SK-N-SH (cell line): ENCODE measurements around the gene STK32A. TPM values are rescaled to one million over a fixed set of nuclear protein-coding genes. Genes with fewer than 3 reads are reported as not detected.

Experiments
- CTCF ChIA-PET: fragments of 300-600, 350-600 bp; formaldehyde crosslinking; extraction: SDS; loops from one replicate; lab custom pipeline; 2021; lab: Yijun Ruan, JAX
- POLR2A ChIA-PET: fragments of 350-600 bp; sonication (Branson Sonifier 250); formaldehyde crosslinking; extraction: SDS; loops from one replicate; lab custom pipeline; 2020; ENCODE audit warnings: antibody characterized with exemption, inconsistent platforms; lab: Yijun Ruan, JAX
- DNase-seq: peaks from one replicate; pipeline ENCODE4 v3.0.0; 2012
- H2AFZ ChIP-seq: fragments of 200-600 bp; sonication (generic); 2 replicates; pipeline ENCODE4 v1.8.1; 2016; ENCODE audit warnings: antibody characterized with exemption, mild to moderate bottlenecking, low read depth
- H3F3A ChIP-seq: fragments of 200-600 bp; sonication (generic); replicated peaks from 2 replicates; pipeline ENCODE3; 2016; ENCODE audit warnings: antibody characterized with exemption, mild to moderate bottlenecking; ENCODE audit not compliant: insufficient read depth
- H3K27ac ChIP-seq, 2 experiments: fragments of 200-500 bp in 1 of 2; fragments of 200-600 bp in 1 of 2; sonication (Bioruptor generic) in 1 of 2; sonication (generic), shearing (Covaris generic) in 1 of 2; 2 replicates each; pipeline versions ENCODE4 v1.5.1 to v1.6.1; 2014 to 2016; ENCODE audit warnings: low read depth in 2 of 2, inconsistent platforms in 1 of 2, low read length in 1 of 2, mild to moderate bottlenecking in 1 of 2, mixed read lengths in 1 of 2
- H3K27me3 ChIP-seq: fragments of 200-600 bp; sonication (generic), shearing (Covaris generic); 2 replicates; pipeline ENCODE4 v1.6.1; 2016; ENCODE audit warnings: mixed run types; ENCODE audit not compliant: insufficient read depth
- H3K36me3 ChIP-seq, 2 experiments: fragments of 200-500 bp in 1 of 2; fragments of 200-600 bp in 1 of 2; sonication (Bioruptor generic) in 1 of 2; sonication (generic) in 1 of 2; replicated peaks in 1 of 2; 2 replicates each; pipeline versions ENCODE3 to v1.5.1; 2014 to 2016; ENCODE audit warnings: low read length in 1 of 2, mild to moderate bottlenecking in 1 of 2; ENCODE audit not compliant: insufficient read depth in 2 of 2, control insufficient read depth in 1 of 2
- H3K4me1 ChIP-seq, 2 experiments: fragments of 200-500 bp in 1 of 2; fragments of 200-600 bp in 1 of 2; sonication (Bioruptor generic) in 1 of 2; sonication (generic), shearing (Covaris generic) in 1 of 2; 2 replicates each; pipeline versions ENCODE4 v1.5.1 to v1.6.1; 2014 to 2016; ENCODE audit warnings: low read depth in 1 of 2, low read length in 1 of 2, mixed run types in 1 of 2; ENCODE audit not compliant: insufficient read depth in 2 of 2, control insufficient read depth in 1 of 2
- H3K4me2 ChIP-seq: fragments of 200-600 bp; sonication (generic), shearing (Covaris generic); 2 replicates; pipeline ENCODE4 v1.6.1; 2017; ENCODE audit warnings: mixed run types
- H3K4me3 ChIP-seq, 2 experiments: fragments of 200-500 bp in 1 of 2; fragments of 200-600 bp in 1 of 2; sonication (Bioruptor generic) in 1 of 2; sonication (generic), shearing (Covaris generic) in 1 of 2; 2 replicates each; pipeline versions ENCODE4 v1.5.1 to v1.8.1; 2014 to 2016; ENCODE audit warnings: low read depth in 2 of 2, inconsistent platforms in 1 of 2, low read length in 1 of 2, mild to moderate bottlenecking in 1 of 2, mixed read lengths in 1 of 2, moderate library complexity in 1 of 2
- H3K79me2 ChIP-seq: fragments of 200-600 bp; sonication (generic); 2 replicates; pipeline ENCODE4 v1.8.1; 2017; ENCODE audit warnings: mild to moderate bottlenecking; ENCODE audit not compliant: insufficient read depth
- H3K9ac ChIP-seq: fragments of 200-600 bp; sonication (generic); 2 replicates; pipeline ENCODE4 v1.6.1; 2017; ENCODE audit warnings: mixed run types
- H3K9me2 ChIP-seq: fragments of 200-600 bp; sonication (generic); 2 replicates; pipeline ENCODE4 v1.6.1; 2017; ENCODE audit warnings: mixed run types
- H3K9me3 ChIP-seq: fragments of 200-600 bp; sonication (generic); 2 replicates; pipeline ENCODE4 v1.6.1; 2017; ENCODE audit warnings: mixed run types, mild to moderate bottlenecking, moderate library complexity
- H4K20me1 ChIP-seq: fragments of 200-600 bp; sonication (generic); 2 replicates; pipeline ENCODE4 v1.6.1; 2017; ENCODE audit warnings: mild to moderate bottlenecking, mixed run types; ENCODE audit not compliant: insufficient read depth
- CHD2 ChIP-seq: fragments of 150-350 bp; IDR thresholded peaks from 2 replicates; pipeline ENCODE4 v1.6.1; 2018; ENCODE audit warnings: low read length; ENCODE audit not compliant: partially characterized antibody
- ELF1 ChIP-seq: IDR thresholded peaks from 2 replicates; pipeline ENCODE4 v1.4.0; 2012
- FOSL2 ChIP-seq: IDR thresholded peaks from 2 replicates; pipeline ENCODE4 v1.4.0; 2012; ENCODE audit warnings: low read depth, mild to moderate bottlenecking, moderate library complexity, borderline replicate concordance
- FOXJ3 ChIP-seq: sonication (generic); formaldehyde crosslinking; IDR thresholded peaks from 2 replicates; pipeline ENCODE4 v1.5.1; 2020; ENCODE audit warnings: mild to moderate bottlenecking, missing genetic modification reagents
- IRF3 ChIP-seq: fragments of 150-350 bp; IDR thresholded peaks from 2 replicates; pipeline ENCODE4 v1.6.1; 2016; ENCODE audit warnings: mild to moderate bottlenecking, low read depth, low read length
- MAX ChIP-seq: IDR thresholded peaks from 2 replicates; pipeline ENCODE4 v1.4.0; 2012; ENCODE audit warnings: low read depth
- MXI1 ChIP-seq: IDR thresholded peaks from 2 replicates; pipeline ENCODE4 v1.6.1; 2012; ENCODE audit warnings: mild to moderate bottlenecking, low read depth, low read length, improper control_type of control experiment
- NFIC ChIP-seq: IDR thresholded peaks from 2 replicates; pipeline ENCODE4 v1.4.0; 2012; ENCODE audit warnings: borderline replicate concordance
- NRF1 ChIP-seq: IDR thresholded peaks from 2 replicates; pipeline ENCODE4 v1.6.1; 2012; ENCODE audit warnings: low read depth, mild to moderate bottlenecking, low read length
- PBX3 ChIP-seq: IDR thresholded peaks from 2 replicates; pipeline ENCODE4; 2012
- RAD21 ChIP-seq: IDR thresholded peaks from 2 replicates; pipeline ENCODE4 v1.6.1; 2012; ENCODE audit warnings: mild to moderate bottlenecking, low read length
- REST ChIP-seq: IDR thresholded peaks from 2 replicates; pipeline ENCODE4 v1.6.1; 2012; ENCODE audit warnings: mild to moderate bottlenecking, low read depth, low read length, moderate library complexity
- SMC3 ChIP-seq: IDR thresholded peaks from 2 replicates; pipeline ENCODE4 v1.6.1; 2012; ENCODE audit warnings: low read depth, low read length, improper control_type of control experiment
- TAF1 ChIP-seq: IDR thresholded peaks from 2 replicates; pipeline ENCODE4 v1.6.1; 2012; ENCODE audit warnings: low read depth, mild to moderate bottlenecking, low read length, moderate library complexity, borderline replicate concordance
- TEAD4 ChIP-seq: IDR thresholded peaks from 2 replicates; pipeline ENCODE4 v1.4.0; 2012; ENCODE audit warnings: mild to moderate bottlenecking, borderline replicate concordance; ENCODE audit not compliant: insufficient read depth
- USF1 ChIP-seq: IDR thresholded peaks from 2 replicates; pipeline ENCODE4 v1.4.0; 2012; ENCODE audit warnings: low read depth, borderline replicate concordance
- USF2 ChIP-seq: fragments of 150-350 bp; IDR thresholded peaks from 2 replicates; pipeline ENCODE4 v1.6.1; 2017; ENCODE audit warnings: antibody characterized with exemption, low read length, low read depth, borderline replicate concordance
- YY1 ChIP-seq: IDR thresholded peaks from 2 replicates; pipeline ENCODE4 v1.4.0; 2012; ENCODE audit warnings: low read depth, mild to moderate bottlenecking
- ZBTB33 ChIP-seq: IDR thresholded peaks from 2 replicates; pipeline ENCODE4 v1.4.0; 2012; ENCODE audit warnings: low read depth, borderline replicate concordance
- WGBS: methylation state at CpG from one replicate; pipeline ENCODE4 v1.1.6; 2017; ENCODE audit warnings: low lambda C conversion rate; 5-methylcytosine and 5-hydroxymethylcytosine counted together
- polyA plus RNA-seq, 3 experiments: library from polyadenylated mRNA; depleted of rRNA; stranded (reverse); fragments of >200 nt; gene quantifications; 2 replicates each; pipeline ENCODE4 v1.2.3, GENCODE V29; 2012

STK32A gene
- polyA plus RNA-seq, 1 of the 3 experiments (the other 2 are of a cell fraction) = 0.20 TPM

GRCh38 chr5:147360816-147361215 is 126.0 kb downstream of the STK32A start:
- H4K20me1 ChIP-seq = no peaks in the 10 kb centered on the region
- H3F3A ChIP-seq = no peaks in the 10 kb centered on the region
- CTCF ChIA-PET = interaction anchor here (1.3 kb wide), 1 partner anchor 9 kb away, joined by 4 read pairs; no protein-coding TSS in a partner anchor
- H3K4me2 ChIP-seq = no peak overlapping the region
- no peak for DNase-seq
- H3K9me2 ChIP-seq = no peaks in the 10 kb centered on the region
- no peak overlapping the region for H3K9ac ChIP-seq
- 0 out of 4 replicates have a peak, but pooled peaks cover 0 to 8% of the 10 kb centered on the region in 2 experiments for H3K4me1 ChIP-seq
- TF ChIP-seq NRF1 = no peak
- no peak for TF ChIP-seq IRF3
- TF ChIP-seq CHD2 = no peak
- TF ChIP-seq MAX = no peak
- TF ChIP-seq ELF1 = no peak
- TF ChIP-seq NFIC = no peak
- TF ChIP-seq FOXJ3 (CRISPR knock-in tag) = no peak
- TF ChIP-seq MXI1 = no peak
- no peak for TF ChIP-seq USF2
- TF ChIP-seq YY1 = no peak
- no peak for TF ChIP-seq TAF1
- TF ChIP-seq SMC3 = no peak
- TF ChIP-seq ZBTB33 = no peak
- no peak for TF ChIP-seq PBX3
- TF ChIP-seq TEAD4 = no peak
- no peak for TF ChIP-seq REST
- no peak for TF ChIP-seq FOSL2
- no peak for TF ChIP-seq USF1
- TF ChIP-seq RAD21 = no peak
- H3K79me2 ChIP-seq = no peaks in the 10 kb centered on the region
- H3K4me3 ChIP-seq = no peak overlapping the region
- no peak overlapping the region for H3K27ac ChIP-seq
- 77% methylated on average over 2 of the region's 2 CpGs for WGBS
- H3K36me3 ChIP-seq = no peaks in the 10 kb centered on the region
- no peaks in the 10 kb centered on the region for H3K9me3 ChIP-seq
- POLR2A ChIA-PET = no interaction called here
- H3K27me3 ChIP-seq = no peaks in the 10 kb centered on the region
- H2AFZ ChIP-seq = no peak overlapping the region
